Right lobe of liver (tissue), 6 donors: Measurements from ENCODE around the gene PTCD1. TPM values are rescaled to one million over a fixed set of nuclear protein-coding genes. Genes with fewer than 3 reads are reported as not detected.

Experiments
- ATAC-seq, 4 donors: fragments of 200-7000 bp; cut with Tn5 transposase; one replicate each; pipeline ENCODE4 v1.9.1; 2020; ENCODE audit warnings: mild to moderate bottlenecking in 4 of 4, moderate library complexity in 4 of 4
- DNase-seq, 3 donors: peaks; one replicate each; pipeline ENCODE4 v3.0.0-alpha.2; 2020
- H3K27ac ChIP-seq, 3 donors: fragments of 200-600 bp; one replicate each; pipeline ENCODE4 v1.8.0; 2022
- H3K27me3 ChIP-seq, 2 donors: fragments of 200-600 bp; one replicate each; pipeline ENCODE4 v1.8.0; 2022
- H3K36me3 ChIP-seq, 4 donors: fragments of 200-600 bp; sonication (generic) in 1 of 4; one replicate each; pipeline versions ENCODE4 v1.5.1 to v1.8.0; 2017 to 2022; ENCODE audit warnings: control low read depth in 1 of 4
- H3K4me1 ChIP-seq, 4 donors: fragments of 200-600 bp; sonication (generic) in 1 of 4; one replicate each; pipeline versions ENCODE4 v1.5.1 to v1.8.0; 2017 to 2022; ENCODE audit warnings: control low read depth in 1 of 4
- H3K4me3 ChIP-seq, 3 donors: fragments of 200-600 bp; one replicate each; pipeline ENCODE4 v1.8.0; 2022
- H3K9me3 ChIP-seq, 4 donors: fragments of 200-600 bp; sonication (generic) in 1 of 4; one replicate each; pipeline versions ENCODE4 v1.5.1 to v1.8.0; 2017 to 2022; ENCODE audit warnings: control low read depth in 1 of 4
- CTCF ChIP-seq, 4 donors: fragments of 200-600 bp in 3 of 4; fragments of 450-650 bp in 1 of 4; IDR thresholded peaks; one replicate each; pipeline versions ENCODE4 v1.5.1 to v1.8.0; 2016 to 2022; ENCODE audit warnings: antibody characterized with exemption in 4 of 4, mild to moderate bottlenecking in 2 of 4
- POLR2A ChIP-seq: fragments of 450-650 bp; IDR thresholded peaks from one replicate; pipeline ENCODE4 v1.6.1; 2017; ENCODE audit warnings: antibody characterized with exemption, mild to moderate bottlenecking
- WGBS: methylation state at CpG from one replicate; pipeline ENCODE4 v1.1.6; 2018; ENCODE audit warnings: low coverage, low lambda C conversion rate; ENCODE audit not compliant: insufficient coverage; ENCODE audit errors: missing lambda C conversion rate; 5-methylcytosine and 5-hydroxymethylcytosine counted together
- intact Hi-C, 2 donors: fragments of 100-400 bp; cut with DNase I; formaldehyde crosslinking; loops; one replicate each; pipeline versions ENCODE4 v1.11.2 to v1.14.1; 2022
- total RNA-seq, 6 experiments: library from RNA; depleted of rRNA in 2 of 6; stranded (reverse); fragments of >200 nt in 2 of 6; fragmentation: NEBNext Ultra II Directional in 3 of 6; extraction: Animal tissue kit (Norgen Biotek cat#: 25700) in 3 of 6; gene quantifications; one replicate each; pipeline versions ENCODE4 v1.1.0 to v1.2.4, GENCODE V29; 2016 to 2023
- donor health status: DM: no; HTN: yes; CAD: no.
- donor health status: DM: no; HTN: no; CAD: no.
- donor health status: DM: no; HTN: no; CAD: no.
- donor health status: DM: no; HTN: yes; CAD: no.
- donor health status: DM: no; HTN: yes; CAD: no.

The PTCD1 gene
- total RNA-seq, 6 experiments from 2014 or later: 2.4 to 5.3 (median 2.8) TPM

- DNase-seq: no peak
- TF ChIP-seq CTCF (IDR thresholded peaks at IDR 0.05) (no peak), POLR2A (no peak)
- ATAC-seq: no peak
- Histone ChIP-seq H3K27me3 (no peaks in the 10 kb centered on the region), H3K4me3 (no peak overlapping the region), H3K9me3 (no peaks in the 10 kb centered on the region), H3K36me3 (no peaks in the 10 kb centered on the region), H3K4me1 (peaks cover 0 to 23% (median 4%) of the 10 kb centered on the region in 4 donors), H3K27ac (no peak overlapping the region)
- intact Hi-C loops: no loop called here
- 91% methylated on average over 16 of the region's 29 CpGs for WGBS
Observed at GRCh38 chr7:99468336-99468918, 29.8 kb upstream of the PTCD1 start.

- WGBS: 2% methylated on average over 7 of the region's 9 CpGs
- intact Hi-C loops: no loop called here
- Histone ChIP-seq H3K4me3 (peak overlapping the region; percentile 79 to 98 (median 97)), H3K4me1 (peaks cover 0 to 24% (median 4%) of the 10 kb centered on the region in 4 donors), H3K27me3 (no peaks in the 10 kb centered on the region), H3K9me3 (no peaks in the 10 kb centered on the region), H3K27ac (peak overlapping the region; percentile 76 to 92 (median 84)), H3K36me3 (no peaks in the 10 kb centered on the region)
- TF ChIP-seq CTCF (IDR thresholded peaks at IDR 0.05) (no peak), POLR2A (no peak)
- ATAC-seq (peak in 3 of 4 donors; percentile 1 to 8 (median 2)), DNase-seq (no peak)
Observed at GRCh38 chr7:99465421-99465768, 26.8 kb upstream of the PTCD1 start.

GRCh38 chr7:99461221-99461620 lies 22.6 kb upstream of the PTCD1 start:
- no peak for DNase-seq
- Histone ChIP-seq H3K4me1 (peaks cover 0 to 21% (median 4%) of the 10 kb centered on the region in 4 donors), H3K4me3 (no peak overlapping the region), H3K27me3 (no peaks in the 10 kb centered on the region), H3K36me3 (peaks cover 0 to 35% (median 14%) of the 10 kb centered on the region in 4 donors), H3K27ac (no peak overlapping the region), H3K9me3 (no peaks in the 10 kb centered on the region)
- no peak for ATAC-seq
- WGBS: no CpG with 5 or more reads among the region's 2 CpGs
- intact Hi-C loops: no loop called here
- TF ChIP-seq CTCF (IDR thresholded peaks at IDR 0.05) (no peak), POLR2A (no peak)

GRCh38 chr7:99460651-99461050 lies 22.1 kb upstream of the PTCD1 start:
- Histone ChIP-seq H3K27me3 (no peaks in the 10 kb centered on the region), H3K4me1 (peaks cover 0 to 20% (median 4%) of the 10 kb centered on the region in 4 donors), H3K9me3 (no peaks in the 10 kb centered on the region), H3K36me3 (peaks cover 0 to 35% (median 14%) of the 10 kb centered on the region in 4 donors), H3K4me3 (no peak overlapping the region), H3K27ac (no peak overlapping the region)
- whole genome bisulfite sequencing: 89% methylated on average over 5 of the region's 11 CpGs
- TF ChIP-seq CTCF (IDR thresholded peaks at IDR 0.05) (no peak), POLR2A (no peak)
- intact Hi-C loops: no loop called here
- no peak for ATAC-seq
- no peak for DNase-seq
